ENCODE results near the gene ABHD17A.

- TF ChIP-seq EZH2phosphoT487 (IDR thresholded peaks at IDR 0.05; ENCODE audit: borderline replicate concordance, low read length) = no peak
- TF ChIP-seq, protein P1, sequence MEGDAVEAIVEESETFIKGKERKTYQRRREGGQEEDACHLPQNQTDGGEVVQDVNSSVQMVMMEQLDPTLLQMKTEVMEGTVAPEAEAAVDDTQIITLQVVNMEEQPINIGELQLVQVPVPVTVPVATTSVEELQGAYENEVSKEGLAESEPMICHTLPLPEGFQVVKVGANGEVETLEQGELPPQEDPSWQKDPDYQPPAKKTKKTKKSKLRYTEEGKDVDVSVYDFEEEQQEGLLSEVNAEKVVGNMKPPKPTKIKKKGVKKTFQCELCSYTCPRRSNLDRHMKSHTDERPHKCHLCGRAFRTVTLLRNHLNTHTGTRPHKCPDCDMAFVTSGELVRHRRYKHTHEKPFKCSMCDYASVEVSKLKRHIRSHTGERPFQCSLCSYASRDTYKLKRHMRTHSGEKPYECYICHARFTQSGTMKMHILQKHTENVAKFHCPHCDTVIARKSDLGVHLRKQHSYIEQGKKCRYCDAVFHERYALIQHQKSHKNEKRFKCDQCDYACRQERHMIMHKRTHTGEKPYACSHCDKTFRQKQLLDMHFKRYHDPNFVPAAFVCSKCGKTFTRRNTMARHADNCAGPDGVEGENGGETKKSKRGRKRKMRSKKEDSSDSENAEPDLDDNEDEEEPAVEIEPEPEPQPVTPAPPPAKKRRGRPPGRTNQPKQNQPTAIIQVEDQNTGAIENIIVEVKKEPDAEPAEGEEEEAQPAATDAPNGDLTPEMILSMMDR (IDR thresholded peaks at IDR 0.05; ENCODE audit: low read depth, low read length, poor library complexity, severe bottlenecking) = no peak
Measured at GRCh38 chr19:1859331-1859781, 25.9 kb downstream of the ABHD17A start.

Data from DOHH2 (cell line).